Measurements from ENCODE around the gene NUP58.

DNA sequence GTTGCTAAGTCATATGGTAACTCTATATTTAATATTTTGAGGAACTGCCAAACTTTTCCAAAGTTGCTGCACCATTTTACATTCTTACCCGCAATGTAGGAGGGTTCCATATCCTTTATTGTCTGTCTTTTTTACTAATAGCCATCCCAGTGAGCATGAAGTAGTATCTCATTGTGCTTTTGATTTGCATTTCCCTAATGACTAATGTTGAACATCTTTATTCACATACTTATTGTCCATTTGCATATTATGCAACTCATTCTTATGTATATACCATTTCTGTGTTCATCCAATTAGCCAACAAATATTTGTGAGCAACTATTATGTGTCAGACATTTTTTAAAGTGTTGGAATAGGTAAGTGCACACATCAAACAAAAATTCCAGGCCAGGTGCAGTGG, 50.0 kb downstream of the NUP58 start:
- TF ChIP-seq, protein P1, sequence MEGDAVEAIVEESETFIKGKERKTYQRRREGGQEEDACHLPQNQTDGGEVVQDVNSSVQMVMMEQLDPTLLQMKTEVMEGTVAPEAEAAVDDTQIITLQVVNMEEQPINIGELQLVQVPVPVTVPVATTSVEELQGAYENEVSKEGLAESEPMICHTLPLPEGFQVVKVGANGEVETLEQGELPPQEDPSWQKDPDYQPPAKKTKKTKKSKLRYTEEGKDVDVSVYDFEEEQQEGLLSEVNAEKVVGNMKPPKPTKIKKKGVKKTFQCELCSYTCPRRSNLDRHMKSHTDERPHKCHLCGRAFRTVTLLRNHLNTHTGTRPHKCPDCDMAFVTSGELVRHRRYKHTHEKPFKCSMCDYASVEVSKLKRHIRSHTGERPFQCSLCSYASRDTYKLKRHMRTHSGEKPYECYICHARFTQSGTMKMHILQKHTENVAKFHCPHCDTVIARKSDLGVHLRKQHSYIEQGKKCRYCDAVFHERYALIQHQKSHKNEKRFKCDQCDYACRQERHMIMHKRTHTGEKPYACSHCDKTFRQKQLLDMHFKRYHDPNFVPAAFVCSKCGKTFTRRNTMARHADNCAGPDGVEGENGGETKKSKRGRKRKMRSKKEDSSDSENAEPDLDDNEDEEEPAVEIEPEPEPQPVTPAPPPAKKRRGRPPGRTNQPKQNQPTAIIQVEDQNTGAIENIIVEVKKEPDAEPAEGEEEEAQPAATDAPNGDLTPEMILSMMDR (IDR thresholded peaks at IDR 0.05 in 4 of 5, conservative IDR thresholded peaks at IDR 0.05 in 1 of 5): no peak
- TF ChIP-seq POLR2A (IDR thresholded peaks at IDR 0.05): no peak

All from gastrocnemius medialis (tissue), 4 donors.